Body of pancreas (tissue), 4 donors: ENCODE measurements around the gene SPON2. TPM values are rescaled to one million over a fixed set of nuclear protein-coding genes. Genes with fewer than 3 reads are reported as not detected.

Experiments
- ATAC-seq: fragments of 150-250 bp; one replicate; pipeline ENCODE4 v1.9.1; 2016
- DNase-seq, 4 donors: peaks; one replicate each; pipeline ENCODE4 v3.0.0-alpha.2; 2019
- H3K27ac ChIP-seq, 4 donors: fragments of 200-600 bp; sonication (generic); 1 replicate in 3 of 4; 2 replicates in 1 of 4; pipeline versions ENCODE4 v1.5.1 to v1.6.1; 2016 to 2019; ENCODE audit warnings: mild to moderate bottlenecking in 1 of 4, mixed read lengths in 1 of 4, moderate library complexity in 1 of 4
- H3K27me3 ChIP-seq, 2 donors: fragments of 200-600 bp; sonication (generic); one replicate each; pipeline ENCODE4 v1.6.0; 2016; ENCODE audit warnings: mild to moderate bottlenecking in 1 of 2
- H3K36me3 ChIP-seq, 2 donors: fragments of 200-600 bp; sonication (generic); replicated peaks in 1 of 2; 2 replicates each; pipeline ENCODE4 v1.5.1; 2016; ENCODE audit warnings: low read depth in 2 of 2; ENCODE audit not compliant: insufficient read depth in 1 of 2
- H3K4me1 ChIP-seq: fragments of 200-600 bp; sonication (generic); one replicate; pipeline ENCODE4 v1.6.0; 2016
- H3K4me3 ChIP-seq, 2 donors: fragments of 200-600 bp; sonication (generic); 1 replicate in 1 of 2; 2 replicates in 1 of 2; pipeline ENCODE4 v1.5.1; 2016 to 2019
- H3K9me3 ChIP-seq, 3 donors: fragments of 200-600 bp; sonication (generic); 1 replicate in 2 of 3; 2 replicates in 1 of 3; pipeline ENCODE4 v1.5.1; 2016
- POLR2A ChIP-seq, 3 donors: fragments of 450-650 bp; IDR thresholded peaks; one replicate each; pipeline ENCODE4 v1.6.1; 2016; ENCODE audit warnings: antibody characterized with exemption in 3 of 3, mild to moderate bottlenecking in 2 of 3
- WGBS, 2 donors: methylation state at CpG; one replicate each; pipeline ENCODE4 v1.1.5; 2017; 5-methylcytosine and 5-hydroxymethylcytosine counted together
- intact Hi-C: fragments of 100-400 bp; cut with DNase I; formaldehyde crosslinking; loops from one replicate; pipeline ENCODE4 v1.15.1; 2023
- total RNA-seq, 2 donors: library from RNA; depleted of rRNA; stranded (reverse); fragments of >200 nt; gene quantifications; one replicate each; pipeline ENCODE4 v1.1.0, GENCODE V29; 2016
- TF ChIP-seq, protein P1 (sequence below), 7 experiments: fragments of 450-650 bp in 4 of 7; fragments of 200-600 bp in 3 of 7; sonication (generic) in 3 of 7; IDR thresholded peaks; one replicate each; pipeline ENCODE4 v1.5.1; 2016 to 2019; ENCODE audit warnings: antibody characterized with exemption in 7 of 7

The SPON2 gene
- total RNA-seq, 2 donors from 2014 or later, result 25.4 to 33.5 TPM

- peak; percentile 92 to 96 (median 95) for DNase-seq
- intact Hi-C loops, result no loop called here
- no peak for TF ChIP-seq POLR2A (IDR thresholded peaks at IDR 0.05)
- TF ChIP-seq, protein P1, sequence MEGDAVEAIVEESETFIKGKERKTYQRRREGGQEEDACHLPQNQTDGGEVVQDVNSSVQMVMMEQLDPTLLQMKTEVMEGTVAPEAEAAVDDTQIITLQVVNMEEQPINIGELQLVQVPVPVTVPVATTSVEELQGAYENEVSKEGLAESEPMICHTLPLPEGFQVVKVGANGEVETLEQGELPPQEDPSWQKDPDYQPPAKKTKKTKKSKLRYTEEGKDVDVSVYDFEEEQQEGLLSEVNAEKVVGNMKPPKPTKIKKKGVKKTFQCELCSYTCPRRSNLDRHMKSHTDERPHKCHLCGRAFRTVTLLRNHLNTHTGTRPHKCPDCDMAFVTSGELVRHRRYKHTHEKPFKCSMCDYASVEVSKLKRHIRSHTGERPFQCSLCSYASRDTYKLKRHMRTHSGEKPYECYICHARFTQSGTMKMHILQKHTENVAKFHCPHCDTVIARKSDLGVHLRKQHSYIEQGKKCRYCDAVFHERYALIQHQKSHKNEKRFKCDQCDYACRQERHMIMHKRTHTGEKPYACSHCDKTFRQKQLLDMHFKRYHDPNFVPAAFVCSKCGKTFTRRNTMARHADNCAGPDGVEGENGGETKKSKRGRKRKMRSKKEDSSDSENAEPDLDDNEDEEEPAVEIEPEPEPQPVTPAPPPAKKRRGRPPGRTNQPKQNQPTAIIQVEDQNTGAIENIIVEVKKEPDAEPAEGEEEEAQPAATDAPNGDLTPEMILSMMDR (IDR thresholded peaks at IDR 0.05), result peak in 1 of 7 experiments; percentile 2
These were observed 19.7 kb upstream of the SPON2 start for GRCh38 chr4:1192091-1192492.

GRCh38 chr4:1191621-1192020 lies 19.2 kb upstream of the SPON2 start:
- DNase-seq (peak in 2 of 4 donors; percentile 21 to 29), ATAC-seq (peak; percentile 26)
- Histone ChIP-seq H3K27me3 (no peaks in the 10 kb centered on the region), H3K9me3 (no peaks in the 10 kb centered on the region), H3K27ac (peak overlapping the region; percentile 78 to 92 (median 86)), H3K36me3 (no peaks in the 10 kb centered on the region), H3K4me3 (no peak overlapping the region), H3K4me1 (peaks cover 31% of the 10 kb centered on the region)
- intact Hi-C loops, result no loop called here
- 70 to 71% methylated on average over 5 of the region's 5 CpGs for WGBS, 2 donors
- TF ChIP-seq, protein P1 (IDR thresholded peaks at IDR 0.05), result no peak
- no peak for TF ChIP-seq POLR2A (IDR thresholded peaks at IDR 0.05)

More at GRCh38 chr4:1192091-1192492, 19.7 kb upstream of the SPON2 start:
- ATAC-seq, result peak; percentile 99
- H3K9me3 ChIP-seq, result no peaks in the 10 kb centered on the region
- peak overlapping the region; percentile 78 to 92 (median 86) for H3K27ac ChIP-seq
- H3K4me3 ChIP-seq, result no peak overlapping the region
- H3K27me3 ChIP-seq, result no peaks in the 10 kb centered on the region
- no peaks in the 10 kb centered on the region for H3K36me3 ChIP-seq
- 14 to 19% methylated on average over 4 of the region's 4 CpGs for WGBS, 2 donors
- H3K4me1 ChIP-seq, result peaks cover 31% of the 10 kb centered on the region

GRCh38 chr4:1187182-1187581 lies 14.8 kb upstream of the SPON2 start:
- no peak for TF ChIP-seq POLR2A (IDR thresholded peaks at IDR 0.05)
- TF ChIP-seq, protein P1 (IDR thresholded peaks at IDR 0.05), result no peak
- ATAC-seq, result no peak
- peak in 2 of 4 donors; percentile 3 to 9 for DNase-seq

DNA sequence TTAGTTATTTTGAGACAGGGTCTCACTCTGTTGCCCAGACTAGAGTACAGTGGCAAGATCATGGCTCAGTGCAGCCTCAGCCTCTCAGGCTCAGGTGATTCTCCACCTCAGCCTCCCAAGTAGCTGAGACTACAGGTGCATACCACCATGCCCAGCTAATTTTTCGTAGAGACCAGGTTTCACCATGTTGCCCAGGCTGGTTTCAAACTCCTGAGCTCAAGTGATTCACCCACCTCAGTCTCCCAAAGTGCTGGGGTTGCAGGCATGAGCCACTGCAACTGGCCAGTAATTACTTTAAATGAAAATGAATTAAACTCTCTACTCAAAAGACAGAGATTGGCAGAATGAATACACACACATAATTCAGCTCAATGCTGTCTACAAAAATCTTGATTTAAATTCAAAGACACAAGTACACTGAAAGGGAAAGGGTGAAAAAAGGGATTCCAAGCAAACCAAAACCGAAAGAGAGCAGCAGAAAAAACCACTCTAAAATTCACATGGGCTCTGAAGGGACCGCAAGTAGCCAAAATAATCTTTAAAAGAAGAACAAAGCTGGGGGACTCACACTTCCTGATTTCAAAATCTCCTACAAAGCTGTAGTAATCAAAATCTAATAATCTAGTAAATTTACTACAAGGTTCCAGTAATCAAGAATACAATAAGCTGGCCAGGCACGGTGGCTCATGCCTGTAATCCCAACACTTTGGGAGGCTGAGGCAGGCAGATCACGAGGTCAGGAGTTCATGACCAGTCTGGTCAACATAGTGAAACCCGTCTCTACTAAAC lies 11.8 kb upstream of the SPON2 start:
- TF ChIP-seq POLR2A (IDR thresholded peaks at IDR 0.05), result no peak
- TF ChIP-seq, protein P1 (IDR thresholded peaks at IDR 0.05), result no peak
- WGBS, 2 donors, result 52 to 78% methylated on average over 6 of the region's 6 CpGs
- DNase-seq (peak in 1 of 4 donors; percentile 7), ATAC-seq (peak; percentile 27)
- H3K27me3 ChIP-seq, result no peaks in the 10 kb centered on the region
- H3K27ac ChIP-seq, result peak overlapping the region in 1 of 4 donors; percentile 49
- intact Hi-C loops, result no loop called here
- H3K36me3 ChIP-seq, result no peaks in the 10 kb centered on the region
- H3K4me3 ChIP-seq, result no peak overlapping the region
- H3K4me1 ChIP-seq, result no peaks in the 10 kb centered on the region
- peaks cover 0 to 17% (median 0%) of the 10 kb centered on the region in 3 donors for H3K9me3 ChIP-seq

More at GRCh38 chr4:1187182-1187581, 14.8 kb upstream of the SPON2 start:
- Histone ChIP-seq H3K4me3 (no peak overlapping the region), H3K9me3 (no peaks in the 10 kb centered on the region), H3K4me1 (peaks cover 9% of the 10 kb centered on the region), H3K36me3 (no peaks in the 10 kb centered on the region), H3K27me3 (no peaks in the 10 kb centered on the region), H3K27ac (no peak overlapping the region)
- intact Hi-C loops, result no loop called here
- WGBS, 2 donors, result 33 to 43% methylated on average over 1 of the region's 1 CpG
